Psoas muscle (tissue), 8 donors: ENCODE results near the gene AATK. TPM values are rescaled to one million over a fixed set of nuclear protein-coding genes. Genes with fewer than 3 reads are reported as not detected.

ENCODE experiments used
- ATAC-seq, 4 donors: fragments of 200-7000 bp; cut with Tn5 transposase; one replicate each; pipeline ENCODE4 v1.9.1; 2020; ENCODE audit warnings: moderate library complexity in 3 of 4, mild to moderate bottlenecking in 2 of 4
- DNase-seq, 2 donors: peaks; one replicate each; pipeline ENCODE4 v3.0.0-alpha.2; 2020
- H3K27ac ChIP-seq: fragments of 200-600 bp; one replicate; pipeline ENCODE4 v1.8.0; 2022
- H3K27me3 ChIP-seq, 3 donors: fragments of 200-600 bp in 1 of 3; one replicate each; pipeline versions ENCODE4 v1.6.1 to v1.8.0; 2013 to 2022; ENCODE audit warnings: low read length in 2 of 3, mild to moderate bottlenecking in 2 of 3, moderate library complexity in 1 of 3; ENCODE audit not compliant: insufficient read depth in 3 of 3
- H3K36me3 ChIP-seq, 2 donors: fragments of 200-600 bp in 1 of 2; one replicate each; pipeline versions ENCODE4 v1.6.1 to v1.8.0; 2013 to 2022; ENCODE audit warnings: low read depth in 1 of 2, mild to moderate bottlenecking in 1 of 2, moderate library complexity in 1 of 2; ENCODE audit not compliant: insufficient read depth in 1 of 2
- H3K4me1 ChIP-seq: fragments of 200-600 bp; one replicate; pipeline ENCODE4 v1.8.0; 2022
- H3K4me3 ChIP-seq: fragments of 200-600 bp; one replicate; pipeline ENCODE4 v1.8.0; 2022; ENCODE audit warnings: mild to moderate bottlenecking
- H3K9me3 ChIP-seq: fragments of 200-600 bp; one replicate; pipeline ENCODE4 v1.8.0; 2022
- CTCF ChIP-seq: fragments of 200-600 bp; IDR thresholded peaks from one replicate; pipeline ENCODE4 v1.8.0; 2022; ENCODE audit warnings: antibody characterized with exemption
- WGBS, 3 donors: extraction: QIAGEN DNeasy Blood & Tissue Kit; methylation state at CpG; one replicate each; pipeline versions ENCODE4 v1.1.6 to v1.1.7; 2013; 5-methylcytosine and 5-hydroxymethylcytosine counted together
- intact Hi-C, 2 donors: fragments of 100-400 bp; cut with DNase I; formaldehyde crosslinking; loops; one replicate each; pipeline versions ENCODE4 v1.11.0 to v1.14.2; 2022
- polyA plus RNA-seq, 3 donors: library from polyadenylated mRNA; stranded (reverse); fragments of 200-250 nt; gene quantifications; one replicate each; pipeline ENCODE4 v1.2.3, GENCODE V29; 2013
- total RNA-seq, 4 donors: library from RNA; stranded (reverse); fragmentation: NEBNext Ultra II Directional in 2 of 4; extraction: Animal tissue kit (Norgen Biotek cat#: 25700) in 2 of 4; gene quantifications; one replicate each; pipeline versions ENCODE4 v1.2.1 to v1.2.4, GENCODE V29; 2021 to 2023
- donor health status: healthy with polysubstance abuse.
- donor health status: DM: no; HTN: no; CAD: no; lungs with moderate emphysema.
- donor health status: Bipolar disorder and iron deficiency.
- donor health status: healthy.
- donor health status: DM: yes; HTN: yes; CAD: no.
- donor health status: DM: no; HTN: no; CAD: no.
- donor health status: DM: no; HTN: no; CAD: no.
- donor health status: DM: yes; HTN: yes; CAD: no.

AATK gene
- total and polyA plus RNA-seq, 7 donors = 0.21 to 1.8 (median 1.0) TPM

DNA sequence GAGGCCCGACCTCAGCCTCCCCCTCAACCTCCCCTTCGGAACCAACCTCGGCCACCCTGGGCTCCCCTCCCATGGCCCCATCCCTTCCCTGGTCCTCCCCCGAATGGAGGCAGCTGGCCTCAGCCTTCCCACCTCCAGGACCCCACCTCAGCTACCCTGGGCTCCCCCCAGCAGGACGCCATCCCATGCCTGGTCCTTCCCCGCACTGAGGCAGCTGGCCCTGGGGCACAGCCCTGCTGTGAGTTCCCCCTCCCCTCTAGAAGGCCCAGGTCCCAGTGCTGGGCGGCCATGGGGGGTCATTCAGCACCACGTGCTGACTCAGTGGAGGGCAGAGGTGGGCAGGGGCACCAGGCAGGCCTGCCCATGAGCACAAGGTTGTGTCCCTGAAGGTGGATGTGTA is 29.7 kb downstream of the AATK start:
- DNase-seq (no peak), ATAC-seq (no peak)
- WGBS, 3 donors = 65 to 74% (median 67%) methylated on average over 8 of the region's 8 CpGs
- Histone ChIP-seq H3K36me3 (no peaks in the 10 kb centered on the region), H3K4me3 (no peak overlapping the region), H3K4me1 (no peaks in the 10 kb centered on the region), H3K27me3 (no peaks in the 10 kb centered on the region), H3K9me3 (no peaks in the 10 kb centered on the region), H3K27ac (no peak overlapping the region)
- intact Hi-C loops = no loop called here
- no peak for TF ChIP-seq CTCF

GRCh38 chr17:81135505-81136278 is 30.3 kb downstream of the AATK start:
- DNase-seq (no peak), ATAC-seq (no peak)
- intact Hi-C loops = no loop called here
- H3K9me3 ChIP-seq = no peaks in the 10 kb centered on the region
- H3K27me3 ChIP-seq = no peaks in the 10 kb centered on the region
- no peaks in the 10 kb centered on the region for H3K36me3 ChIP-seq
- 51 to 60% (median 57%) methylated on average over 28 of the region's 28 CpGs for WGBS, 3 donors
- H3K27ac ChIP-seq = no peak overlapping the region
- TF ChIP-seq CTCF = no peak
- no peaks in the 10 kb centered on the region for H3K4me1 ChIP-seq
- no peak overlapping the region for H3K4me3 ChIP-seq

- Histone ChIP-seq H3K9me3 (no peaks in the 10 kb centered on the region), H3K4me3 (no peak overlapping the region), H3K27ac (no peak overlapping the region), H3K4me1 (no peaks in the 10 kb centered on the region), H3K27me3 (no peaks in the 10 kb centered on the region), H3K36me3 (no peaks in the 10 kb centered on the region)
- TF ChIP-seq CTCF = no peak
- intact Hi-C loops = no loop called here
- WGBS, 3 donors = 83 to 89% (median 89%) methylated on average over 16 to 28 of the region's 28 CpGs
- DNase-seq = no peak
- ATAC-seq = no peak
These were observed 31.8 kb downstream of the AATK start for GRCh38 chr17:81134064-81134781.

GRCh38 chr17:81132770-81133723 is 33.0 kb downstream of the AATK start:
- 83 to 89% (median 88%) methylated on average over 20 to 22 of the region's 22 CpGs for WGBS, 3 donors
- Histone ChIP-seq H3K27ac (no peak overlapping the region), H3K36me3 (no peaks in the 10 kb centered on the region), H3K9me3 (no peaks in the 10 kb centered on the region), H3K4me3 (no peak overlapping the region), H3K27me3 (no peaks in the 10 kb centered on the region), H3K4me1 (no peaks in the 10 kb centered on the region)
- intact Hi-C loops = no loop called here
- peak in 1 of 4 donors; percentile 26 for ATAC-seq
- DNase-seq = no peak
- no peak for TF ChIP-seq CTCF
